ENCODE results near the gene EPB41L5.
A peak's percentile ranks its signal among the peaks of the same experiment; 100 is the strongest.
"Not testable (repeated sequence)": the region's sequence is repeated elsewhere in the genome, so short reads cannot be mapped to it uniquely, and the experiment has no call there.

Gene EPB41L5

DNA sequence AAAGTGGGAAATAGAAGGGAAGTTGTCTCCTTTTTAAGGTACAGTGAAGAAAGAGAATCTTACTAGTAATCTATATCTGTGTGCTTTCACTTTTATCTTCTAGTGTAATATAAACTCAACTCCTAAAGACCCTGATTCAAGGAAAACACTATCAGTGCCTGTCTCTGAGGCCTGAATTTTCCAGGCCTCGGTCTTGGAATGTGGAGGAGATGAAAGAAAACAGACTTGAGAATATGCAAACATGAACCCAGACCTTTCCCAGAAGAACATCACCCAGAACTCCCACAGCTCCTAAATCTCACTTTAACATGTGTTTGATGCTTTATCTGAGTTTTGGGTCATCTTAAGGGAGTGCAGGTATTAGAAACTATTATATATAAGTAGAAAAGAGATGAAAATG lies 51.8 kb downstream of the EPB41L5 start:
- no peak overlapping the region for H3K4me3 ChIP-seq (ENCODE audit: low read length)
- no peak for DNase-seq (ENCODE audit: low read depth)
- H3K27me3 ChIP-seq (replicated peaks; ENCODE audit: control insufficient read depth, insufficient read depth, low read length) = no peaks in the 10 kb centered on the region
- no peaks in the 10 kb centered on the region for H3K4me1 ChIP-seq (ENCODE audit: control insufficient read depth, insufficient read depth, low read length)
- H3K36me3 ChIP-seq (ENCODE audit: control insufficient read depth, insufficient read depth, low read length, severe bottlenecking) = no peaks in the 10 kb centered on the region
- no peak overlapping the region for H3K9ac ChIP-seq (ENCODE audit: low read length)
- no peaks in the 10 kb centered on the region for H3K9me3 ChIP-seq (ENCODE audit: control insufficient read depth, low read length)

- Histone ChIP-seq H3K27me3 (replicated peaks; ENCODE audit: control insufficient read depth, insufficient read depth, low read length) (no peaks in the 10 kb centered on the region), H3K4me3 (ENCODE audit: low read length) (no peak overlapping the region), H3K9ac (ENCODE audit: low read length) (no peak overlapping the region), H3K4me1 (ENCODE audit: control insufficient read depth, insufficient read depth, low read length) (no peaks in the 10 kb centered on the region), H3K9me3 (ENCODE audit: control insufficient read depth, low read length) (no peaks in the 10 kb centered on the region), H3K36me3 (ENCODE audit: control insufficient read depth, insufficient read depth, low read length, severe bottlenecking) (no peaks in the 10 kb centered on the region)
- peak; percentile 60 for DNase-seq (ENCODE audit: low read depth)
Observed at GRCh38 chr2:120066800-120067547, 54.1 kb downstream of the EPB41L5 start.

GRCh38 chr2:120068040-120068658 lies 55.3 kb downstream of the EPB41L5 start:
- not testable (repeated sequence) for H3K4me1 ChIP-seq (ENCODE audit: control insufficient read depth, insufficient read depth, low read length); H3K9me3 ChIP-seq (ENCODE audit: control insufficient read depth, low read length); H3K4me3 ChIP-seq (ENCODE audit: low read length); DNase-seq (ENCODE audit: low read depth); H3K27me3 ChIP-seq (replicated peaks; ENCODE audit: control insufficient read depth, insufficient read depth, low read length); H3K9ac ChIP-seq (ENCODE audit: low read length); H3K36me3 ChIP-seq (ENCODE audit: control insufficient read depth, insufficient read depth, low read length, severe bottlenecking)

DNA sequence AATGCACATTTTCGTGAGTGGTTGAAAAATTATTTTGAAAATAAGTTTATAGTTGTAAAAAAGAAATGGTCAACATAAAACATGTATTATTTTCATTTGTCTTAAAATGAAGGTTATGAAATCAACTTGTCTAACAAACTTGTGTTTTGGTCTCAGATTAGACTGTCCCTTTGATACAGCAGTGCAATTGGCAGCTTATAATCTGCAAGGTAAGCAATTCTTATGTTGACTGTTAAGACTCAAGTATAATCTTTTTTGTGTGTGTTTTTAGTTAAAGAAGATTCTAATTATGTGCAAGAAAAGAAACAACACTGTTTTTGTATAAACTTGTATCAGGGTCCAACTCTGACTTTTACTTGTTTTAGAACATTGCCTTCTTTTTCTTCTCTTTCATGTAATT lies 62.7 kb downstream of the EPB41L5 start:
- Histone ChIP-seq H3K9ac (ENCODE audit: low read length) (no peak overlapping the region), H3K4me1 (ENCODE audit: control insufficient read depth, insufficient read depth, low read length) (no peaks in the 10 kb centered on the region), H3K36me3 (ENCODE audit: control insufficient read depth, insufficient read depth, low read length, severe bottlenecking) (peaks cover 6% of the 10 kb centered on the region), H3K27me3 (replicated peaks; ENCODE audit: control insufficient read depth, insufficient read depth, low read length) (no peaks in the 10 kb centered on the region), H3K9me3 (ENCODE audit: control insufficient read depth, low read length) (no peaks in the 10 kb centered on the region), H3K4me3 (ENCODE audit: low read length) (no peak overlapping the region)
- DNase-seq (ENCODE audit: low read depth) = no peak

DNA sequence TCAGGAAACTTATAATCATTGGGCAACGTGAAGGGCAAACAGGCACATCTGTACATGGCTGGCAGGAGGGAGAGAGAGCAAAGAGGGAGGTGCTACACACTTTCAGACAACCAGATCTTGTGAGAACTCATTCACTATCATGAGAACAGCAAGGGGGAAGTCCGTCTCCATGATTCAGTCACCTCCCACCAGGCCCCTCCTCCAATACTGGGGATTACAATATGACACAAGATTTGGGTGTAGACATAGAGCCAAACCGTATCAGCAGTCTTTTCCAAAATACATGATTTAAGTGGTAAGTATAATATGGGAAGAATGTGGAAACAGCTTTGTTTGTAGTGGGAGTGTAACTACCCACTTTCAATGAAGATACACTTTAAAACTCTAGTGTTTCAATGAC lies 65.0 kb downstream of the EPB41L5 start:
- Histone ChIP-seq H3K4me1 (ENCODE audit: control insufficient read depth, insufficient read depth, low read length) (no peaks in the 10 kb centered on the region), H3K9ac (ENCODE audit: low read length) (no peak overlapping the region), H3K36me3 (ENCODE audit: control insufficient read depth, insufficient read depth, low read length, severe bottlenecking) (peaks cover 6% of the 10 kb centered on the region), H3K27me3 (replicated peaks; ENCODE audit: control insufficient read depth, insufficient read depth, low read length) (no peaks in the 10 kb centered on the region), H3K4me3 (ENCODE audit: low read length) (no peak overlapping the region), H3K9me3 (ENCODE audit: control insufficient read depth, low read length) (no peaks in the 10 kb centered on the region)
- DNase-seq (ENCODE audit: low read depth) = no peak

GRCh38 chr2:120079647-120080046 lies 66.8 kb downstream of the EPB41L5 start:
- Histone ChIP-seq H3K9me3 (ENCODE audit: control insufficient read depth, low read length) (no peaks in the 10 kb centered on the region), H3K36me3 (ENCODE audit: control insufficient read depth, insufficient read depth, low read length, severe bottlenecking) (peaks cover 3% of the 10 kb centered on the region), H3K9ac (ENCODE audit: low read length) (no peak overlapping the region), H3K27me3 (replicated peaks; ENCODE audit: control insufficient read depth, insufficient read depth, low read length) (no peaks in the 10 kb centered on the region), H3K4me1 (ENCODE audit: control insufficient read depth, insufficient read depth, low read length) (no peaks in the 10 kb centered on the region), H3K4me3 (ENCODE audit: low read length) (no peak overlapping the region)
- no peak for DNase-seq (ENCODE audit: low read depth)

- Histone ChIP-seq H3K4me1 (ENCODE audit: control insufficient read depth, insufficient read depth, low read length) (no peaks in the 10 kb centered on the region), H3K4me3 (ENCODE audit: low read length) (no peak overlapping the region), H3K36me3 (ENCODE audit: control insufficient read depth, insufficient read depth, low read length, severe bottlenecking) (peaks cover 11% of the 10 kb centered on the region), H3K9me3 (ENCODE audit: control insufficient read depth, low read length) (no peaks in the 10 kb centered on the region), H3K27me3 (replicated peaks; ENCODE audit: control insufficient read depth, insufficient read depth, low read length) (no peaks in the 10 kb centered on the region), H3K9ac (ENCODE audit: low read length) (no peak overlapping the region)
- DNase-seq (ENCODE audit: low read depth) = no peak
Observed at GRCh38 chr2:120091436-120091835, 78.6 kb downstream of the EPB41L5 start.

GRCh38 chr2:120094795-120095194 lies 81.9 kb downstream of the EPB41L5 start:
- Histone ChIP-seq H3K27me3 (replicated peaks; ENCODE audit: control insufficient read depth, insufficient read depth, low read length) (no peaks in the 10 kb centered on the region), H3K36me3 (ENCODE audit: control insufficient read depth, insufficient read depth, low read length, severe bottlenecking) (peaks cover 21% of the 10 kb centered on the region), H3K9me3 (ENCODE audit: control insufficient read depth, low read length) (no peaks in the 10 kb centered on the region), H3K4me1 (ENCODE audit: control insufficient read depth, insufficient read depth, low read length) (no peaks in the 10 kb centered on the region), H3K4me3 (ENCODE audit: low read length) (no peak overlapping the region), H3K9ac (ENCODE audit: low read length) (no peak overlapping the region)
- DNase-seq (ENCODE audit: low read depth) = no peak

DNA sequence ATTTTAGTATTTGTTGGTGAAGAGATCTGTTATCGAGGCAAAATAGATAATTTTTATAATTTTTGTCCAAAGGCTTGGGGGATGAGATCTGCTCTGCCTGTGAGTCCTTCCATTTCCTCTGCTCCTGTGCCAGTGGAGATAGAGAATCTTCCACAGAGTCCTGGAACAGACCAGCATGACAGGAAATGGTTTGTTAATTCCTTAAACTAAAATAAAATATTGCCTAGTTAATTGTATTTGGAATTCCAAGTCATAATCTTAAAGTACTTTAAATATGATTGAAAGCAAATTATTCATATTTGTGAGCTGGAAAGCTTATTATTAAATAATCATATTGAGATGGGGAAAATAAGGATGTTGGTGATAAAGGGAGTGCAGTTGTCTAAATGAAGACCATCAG lies 87.8 kb downstream of the EPB41L5 start:
- DNase-seq (ENCODE audit: low read depth) = no peak
- Histone ChIP-seq H3K9me3 (ENCODE audit: control insufficient read depth, low read length) (no peaks in the 10 kb centered on the region), H3K36me3 (ENCODE audit: control insufficient read depth, insufficient read depth, low read length, severe bottlenecking) (peaks cover 10% of the 10 kb centered on the region), H3K9ac (ENCODE audit: low read length) (no peak overlapping the region), H3K4me1 (ENCODE audit: control insufficient read depth, insufficient read depth, low read length) (peaks cover 7% of the 10 kb centered on the region), H3K27me3 (replicated peaks; ENCODE audit: control insufficient read depth, insufficient read depth, low read length) (no peaks in the 10 kb centered on the region), H3K4me3 (ENCODE audit: low read length) (no peak overlapping the region)

DNA sequence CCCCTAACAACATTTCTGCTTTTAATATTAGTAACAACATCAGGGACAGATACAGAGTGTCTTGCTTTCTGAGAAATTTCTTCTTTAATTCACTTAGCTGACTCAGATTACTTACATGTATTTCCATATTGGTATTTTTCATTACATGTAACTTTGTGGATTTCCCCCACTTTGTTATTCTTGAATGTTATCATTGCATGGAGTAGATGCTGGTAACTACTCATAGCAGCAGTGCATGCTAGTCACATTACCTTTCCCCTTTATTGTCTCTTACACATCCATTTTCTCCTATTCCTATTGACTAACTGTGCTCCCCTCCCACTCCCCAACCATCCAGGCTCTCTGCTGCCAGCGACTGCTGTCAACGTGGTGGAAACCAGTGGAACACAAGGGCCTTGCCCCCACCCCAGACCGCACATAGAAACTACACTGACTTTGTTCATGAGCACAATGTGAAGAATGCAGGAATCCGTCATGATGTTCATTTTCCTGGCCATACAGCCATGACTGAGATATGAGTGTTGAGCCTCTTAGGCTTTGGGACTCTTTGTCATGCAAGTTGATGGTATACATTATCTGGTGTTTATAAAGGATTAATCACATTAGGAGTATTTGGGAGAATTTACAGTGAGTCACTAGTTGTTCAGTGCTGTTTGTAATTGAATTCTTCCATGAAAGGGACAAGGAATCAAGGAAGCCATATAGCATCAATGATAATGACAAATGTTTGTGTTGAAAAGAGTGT lies 91.0 kb downstream of the EPB41L5 start:
- Histone ChIP-seq H3K36me3 (ENCODE audit: control insufficient read depth, insufficient read depth, low read length, severe bottlenecking) (no peaks in the 10 kb centered on the region), H3K4me1 (ENCODE audit: control insufficient read depth, insufficient read depth, low read length) (peaks cover 22% of the 10 kb centered on the region), H3K9ac (ENCODE audit: low read length) (no peak overlapping the region), H3K9me3 (ENCODE audit: control insufficient read depth, low read length) (no peaks in the 10 kb centered on the region), H3K27me3 (replicated peaks; ENCODE audit: control insufficient read depth, insufficient read depth, low read length) (no peaks in the 10 kb centered on the region), H3K4me3 (ENCODE audit: low read length) (no peak overlapping the region)
- peak; percentile 22 for DNase-seq (ENCODE audit: low read depth)

DNA sequence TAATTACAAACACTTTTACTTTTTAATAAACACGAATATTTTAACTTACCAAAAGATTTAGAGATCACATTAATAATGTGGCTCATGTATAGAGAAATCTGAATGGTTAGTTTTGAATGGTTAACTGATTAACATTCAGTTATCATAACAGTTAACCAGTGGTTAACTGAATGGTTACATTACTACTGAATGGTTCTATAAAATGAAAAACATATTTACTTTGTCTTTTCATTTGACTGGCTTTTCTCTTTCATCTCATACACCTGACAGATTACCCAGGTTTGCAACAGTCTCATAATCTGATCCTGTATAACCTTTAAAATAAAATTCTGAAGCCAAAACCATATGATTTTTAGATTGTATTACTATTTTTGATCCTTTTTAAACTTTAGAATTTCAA lies 91.9 kb downstream of the EPB41L5 start:
- Histone ChIP-seq H3K4me3 (ENCODE audit: low read length) (no peak overlapping the region), H3K9me3 (ENCODE audit: control insufficient read depth, low read length) (no peaks in the 10 kb centered on the region), H3K4me1 (ENCODE audit: control insufficient read depth, insufficient read depth, low read length) (peaks cover 30% of the 10 kb centered on the region), H3K36me3 (ENCODE audit: control insufficient read depth, insufficient read depth, low read length, severe bottlenecking) (no peaks in the 10 kb centered on the region), H3K9ac (ENCODE audit: low read length) (no peak overlapping the region), H3K27me3 (replicated peaks; ENCODE audit: control insufficient read depth, insufficient read depth, low read length) (no peaks in the 10 kb centered on the region)
- DNase-seq (ENCODE audit: low read depth) = no peak

All from adipocyte (in vitro differentiated cells).